Measurements from ENCODE around the gene KCNJ1. TPM values are rescaled to one million over a fixed set of nuclear protein-coding genes. Genes with fewer than 3 reads are reported as not detected.

KCNJ1 gene
- total RNA-seq, 1 donor from 2014 or later, result not detected

DNA sequence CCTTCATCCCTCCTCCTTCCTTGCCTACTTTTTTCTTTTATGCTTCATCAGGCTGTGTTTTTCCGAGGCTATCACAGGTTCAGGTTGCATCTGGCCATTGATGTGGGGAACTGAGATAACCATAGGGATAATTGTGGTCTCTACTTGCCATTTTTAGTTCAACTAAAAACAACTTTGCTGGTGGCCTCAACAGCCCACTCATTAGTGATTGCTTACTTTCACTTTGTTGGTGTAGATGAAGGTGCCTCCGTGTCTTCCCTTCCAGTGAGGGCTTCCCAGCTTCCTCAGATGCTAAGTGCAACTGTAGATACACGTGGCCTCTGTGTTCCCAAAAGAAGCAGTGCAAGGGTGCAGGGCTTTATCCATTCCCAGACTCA, 35.0 kb downstream of the KCNJ1 start:
- H3K4me1 Mint-ChIP-seq (ENCODE audit: low read depth), result peaks cover 7% of the 10 kb centered on the region
- TF ChIP-seq, protein P1, sequence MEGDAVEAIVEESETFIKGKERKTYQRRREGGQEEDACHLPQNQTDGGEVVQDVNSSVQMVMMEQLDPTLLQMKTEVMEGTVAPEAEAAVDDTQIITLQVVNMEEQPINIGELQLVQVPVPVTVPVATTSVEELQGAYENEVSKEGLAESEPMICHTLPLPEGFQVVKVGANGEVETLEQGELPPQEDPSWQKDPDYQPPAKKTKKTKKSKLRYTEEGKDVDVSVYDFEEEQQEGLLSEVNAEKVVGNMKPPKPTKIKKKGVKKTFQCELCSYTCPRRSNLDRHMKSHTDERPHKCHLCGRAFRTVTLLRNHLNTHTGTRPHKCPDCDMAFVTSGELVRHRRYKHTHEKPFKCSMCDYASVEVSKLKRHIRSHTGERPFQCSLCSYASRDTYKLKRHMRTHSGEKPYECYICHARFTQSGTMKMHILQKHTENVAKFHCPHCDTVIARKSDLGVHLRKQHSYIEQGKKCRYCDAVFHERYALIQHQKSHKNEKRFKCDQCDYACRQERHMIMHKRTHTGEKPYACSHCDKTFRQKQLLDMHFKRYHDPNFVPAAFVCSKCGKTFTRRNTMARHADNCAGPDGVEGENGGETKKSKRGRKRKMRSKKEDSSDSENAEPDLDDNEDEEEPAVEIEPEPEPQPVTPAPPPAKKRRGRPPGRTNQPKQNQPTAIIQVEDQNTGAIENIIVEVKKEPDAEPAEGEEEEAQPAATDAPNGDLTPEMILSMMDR (IDR thresholded peaks at IDR 0.05; ENCODE audit: unreplicated experiment), result no peak
- H3K27me3 Mint-ChIP-seq, result peaks cover 36% of the 10 kb centered on the region
- no peak overlapping the region for H3K4me3 Mint-ChIP-seq (ENCODE audit: low read depth)
- H3K36me3 Mint-ChIP-seq (ENCODE audit: insufficient read depth), result no peaks in the 10 kb centered on the region
- H3K27ac Mint-ChIP-seq, result no peak overlapping the region
- DNase-seq (ENCODE audit: low spot score, unreplicated experiment), result no peak
- no peaks in the 10 kb centered on the region for H3K9me3 Mint-ChIP-seq (ENCODE audit: low read depth)

GRCh38 chr11:128831174-128832120, 35.6 kb downstream of the KCNJ1 start:
- Mint-ChIP-seq H3K27me3 (peaks cover 38% of the 10 kb centered on the region), H3K9me3 (ENCODE audit: low read depth) (no peaks in the 10 kb centered on the region), H3K27ac (no peak overlapping the region), H3K36me3 (ENCODE audit: insufficient read depth) (no peaks in the 10 kb centered on the region), H3K4me3 (ENCODE audit: low read depth) (no peak overlapping the region), H3K4me1 (ENCODE audit: low read depth) (peaks cover 7% of the 10 kb centered on the region)
- DNase-seq (ENCODE audit: low spot score, unreplicated experiment), result peak; percentile 81
- TF ChIP-seq, protein P1 (IDR thresholded peaks at IDR 0.05; ENCODE audit: unreplicated experiment), result peak; percentile 93

DNA sequence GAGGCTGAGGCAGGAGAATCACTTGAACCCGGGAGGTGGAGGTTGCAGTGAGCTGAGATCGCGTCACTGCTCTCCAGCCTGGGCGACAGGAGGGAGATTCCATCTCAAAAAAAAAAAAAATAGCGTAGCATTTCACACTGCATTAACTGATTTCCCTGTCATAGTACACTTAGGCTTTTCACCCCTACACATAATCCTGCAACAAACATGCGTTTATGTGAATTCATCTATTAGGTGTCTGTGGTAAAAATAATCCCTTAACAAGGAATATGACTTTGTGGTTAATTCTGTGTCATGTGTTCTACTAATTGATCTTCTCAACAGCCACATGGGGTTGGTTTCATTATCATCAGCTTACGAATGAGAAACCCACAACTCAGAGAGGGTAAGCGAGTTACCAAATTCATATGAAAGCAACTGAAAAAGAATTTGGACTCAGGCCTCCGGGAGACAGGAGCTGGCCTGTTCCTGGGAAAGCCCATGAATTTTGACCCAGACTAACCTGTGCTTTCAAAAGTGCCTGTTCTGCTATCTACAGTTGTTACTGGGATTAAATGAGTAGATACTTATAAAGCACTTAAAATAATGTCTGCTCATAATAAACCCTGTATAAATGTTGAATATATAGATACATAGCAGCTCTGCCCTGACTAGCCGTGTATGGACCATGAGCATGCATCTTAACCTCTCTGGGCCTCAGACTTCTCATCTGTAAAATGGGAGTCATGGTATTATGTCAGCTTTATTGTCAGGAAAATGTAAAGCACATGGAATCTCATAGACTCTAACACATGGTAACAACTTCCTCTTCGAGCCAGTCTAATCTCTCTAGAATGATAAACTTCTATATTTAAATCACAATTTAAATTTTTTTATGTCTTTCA, 36.6 kb downstream of the KCNJ1 start:
- no peak for DNase-seq (ENCODE audit: low spot score, unreplicated experiment)
- H3K4me3 Mint-ChIP-seq (ENCODE audit: low read depth), result no peak overlapping the region
- no peak overlapping the region for H3K27ac Mint-ChIP-seq
- TF ChIP-seq, protein P1 (IDR thresholded peaks at IDR 0.05; ENCODE audit: unreplicated experiment), result no peak
- H3K36me3 Mint-ChIP-seq (ENCODE audit: insufficient read depth), result no peaks in the 10 kb centered on the region
- peaks cover under 1% of the 10 kb centered on the region for H3K4me1 Mint-ChIP-seq (ENCODE audit: low read depth)
- H3K27me3 Mint-ChIP-seq, result peaks cover 46% of the 10 kb centered on the region
- no peaks in the 10 kb centered on the region for H3K9me3 Mint-ChIP-seq (ENCODE audit: low read depth)

GRCh38 chr11:128828350-128828749, 38.7 kb downstream of the KCNJ1 start:
- Mint-ChIP-seq H3K36me3 (ENCODE audit: insufficient read depth) (no peaks in the 10 kb centered on the region), H3K27ac (no peak overlapping the region), H3K4me1 (ENCODE audit: low read depth) (peaks cover 2% of the 10 kb centered on the region), H3K4me3 (ENCODE audit: low read depth) (no peak overlapping the region), H3K27me3 (peaks cover 42% of the 10 kb centered on the region), H3K9me3 (ENCODE audit: low read depth) (no peaks in the 10 kb centered on the region)
- DNase-seq (ENCODE audit: low spot score, unreplicated experiment), result no peak
- TF ChIP-seq, protein P1 (IDR thresholded peaks at IDR 0.05; ENCODE audit: unreplicated experiment), result no peak
